ENCODE results near the gene PARP12. TPM values are rescaled to one million over a fixed set of nuclear protein-coding genes. Genes with fewer than 3 reads are reported as not detected.

PARP12 gene
- total RNA-seq, 4 donors from 2014 or later = 22.5 to 89.5 (median 50.7) TPM

DNA sequence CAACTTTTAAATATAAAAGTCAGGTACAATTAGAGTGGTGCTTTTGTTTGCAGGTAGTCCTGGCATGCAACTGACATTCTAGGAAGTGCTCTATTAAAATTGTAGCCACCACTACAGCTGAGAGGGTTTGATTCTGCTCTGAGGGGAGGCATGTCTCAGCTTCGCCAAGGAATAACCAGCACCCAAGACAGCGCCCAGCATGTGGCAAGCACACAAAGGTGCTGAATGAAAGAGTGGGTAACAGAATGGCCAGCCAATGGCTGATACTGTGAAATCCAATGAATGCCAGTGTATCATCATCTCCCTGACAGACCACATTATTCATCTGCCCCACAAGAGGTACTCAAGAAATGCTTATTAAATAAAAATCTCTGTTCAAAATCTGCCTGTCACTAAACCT lies 6.9 kb downstream of the PARP12 start:
- Histone ChIP-seq H3K36me3 (no peaks in the 10 kb centered on the region), H3K9me3 (no peaks in the 10 kb centered on the region), H3K4me1 (peaks cover 0 to 6% of the 10 kb centered on the region in 2 donors), H3K4me3 (no peak overlapping the region), H3K27ac (no peak overlapping the region), H3K27me3 (no peaks in the 10 kb centered on the region)
- TF ChIP-seq, protein P1, sequence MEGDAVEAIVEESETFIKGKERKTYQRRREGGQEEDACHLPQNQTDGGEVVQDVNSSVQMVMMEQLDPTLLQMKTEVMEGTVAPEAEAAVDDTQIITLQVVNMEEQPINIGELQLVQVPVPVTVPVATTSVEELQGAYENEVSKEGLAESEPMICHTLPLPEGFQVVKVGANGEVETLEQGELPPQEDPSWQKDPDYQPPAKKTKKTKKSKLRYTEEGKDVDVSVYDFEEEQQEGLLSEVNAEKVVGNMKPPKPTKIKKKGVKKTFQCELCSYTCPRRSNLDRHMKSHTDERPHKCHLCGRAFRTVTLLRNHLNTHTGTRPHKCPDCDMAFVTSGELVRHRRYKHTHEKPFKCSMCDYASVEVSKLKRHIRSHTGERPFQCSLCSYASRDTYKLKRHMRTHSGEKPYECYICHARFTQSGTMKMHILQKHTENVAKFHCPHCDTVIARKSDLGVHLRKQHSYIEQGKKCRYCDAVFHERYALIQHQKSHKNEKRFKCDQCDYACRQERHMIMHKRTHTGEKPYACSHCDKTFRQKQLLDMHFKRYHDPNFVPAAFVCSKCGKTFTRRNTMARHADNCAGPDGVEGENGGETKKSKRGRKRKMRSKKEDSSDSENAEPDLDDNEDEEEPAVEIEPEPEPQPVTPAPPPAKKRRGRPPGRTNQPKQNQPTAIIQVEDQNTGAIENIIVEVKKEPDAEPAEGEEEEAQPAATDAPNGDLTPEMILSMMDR (IDR thresholded peaks at IDR 0.05) = no peak
- TF ChIP-seq POLR2A (IDR thresholded peaks at IDR 0.05) = no peak
- no peak for DNase-seq
- intact Hi-C loops (cut with DNase I; ENCODE audit: low total_unique reads) = no loop called here

DNA sequence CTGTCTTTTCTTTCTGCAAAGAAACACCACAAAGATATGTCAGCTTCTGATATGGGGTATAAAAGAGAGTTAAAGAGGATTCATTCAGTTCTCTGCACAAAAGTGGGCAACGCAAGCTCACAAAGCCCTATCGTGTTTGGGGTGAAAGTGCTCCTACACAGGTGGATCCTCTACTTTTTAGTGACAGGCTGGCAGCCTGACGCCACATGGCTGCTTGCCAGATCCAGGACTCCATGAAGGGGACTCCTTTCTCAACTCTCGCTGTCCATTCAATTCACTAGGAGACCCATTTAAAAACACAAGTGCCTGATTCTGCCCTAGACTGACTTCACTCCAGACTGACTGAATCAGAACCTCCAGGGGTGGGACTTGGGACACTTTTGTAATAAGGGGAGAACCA lies 8.0 kb downstream of the PARP12 start:
- DNase-seq = no peak
- H3K27ac ChIP-seq = no peak overlapping the region
- H3K9me3 ChIP-seq = no peaks in the 10 kb centered on the region
- peaks cover 0 to 4% of the 10 kb centered on the region in 2 donors for H3K4me1 ChIP-seq
- H3K36me3 ChIP-seq = no peaks in the 10 kb centered on the region
- H3K4me3 ChIP-seq = no peak overlapping the region
- intact Hi-C loops (cut with DNase I; ENCODE audit: low total_unique reads) = no loop called here
- TF ChIP-seq, protein P1 (IDR thresholded peaks at IDR 0.05) = no peak
- TF ChIP-seq POLR2A (IDR thresholded peaks at IDR 0.05) = no peak
- H3K27me3 ChIP-seq = no peaks in the 10 kb centered on the region

GRCh38 chr7:140053812-140054539 lies 8.8 kb downstream of the PARP12 start:
- no peak overlapping the region for H3K27ac ChIP-seq
- no peaks in the 10 kb centered on the region for H3K27me3 ChIP-seq
- no peaks in the 10 kb centered on the region for H3K36me3 ChIP-seq
- no peaks in the 10 kb centered on the region for H3K9me3 ChIP-seq
- intact Hi-C loops (cut with DNase I; ENCODE audit: low total_unique reads) = no loop called here
- H3K4me3 ChIP-seq = no peak overlapping the region
- TF ChIP-seq POLR2A (IDR thresholded peaks at IDR 0.05) = no peak
- TF ChIP-seq, protein P1 (IDR thresholded peaks at IDR 0.05) = no peak
- no peak for DNase-seq
- H3K4me1 ChIP-seq = no peaks in the 10 kb centered on the region

- no peaks in the 10 kb centered on the region for H3K4me1 ChIP-seq
- TF ChIP-seq, protein P1 (IDR thresholded peaks at IDR 0.05) = no peak
- TF ChIP-seq POLR2A (IDR thresholded peaks at IDR 0.05) = no peak
- DNase-seq = no peak
- H3K27ac ChIP-seq = no peak overlapping the region
- no peaks in the 10 kb centered on the region for H3K36me3 ChIP-seq
- no peak overlapping the region for H3K4me3 ChIP-seq
- H3K9me3 ChIP-seq = no peaks in the 10 kb centered on the region
- no peaks in the 10 kb centered on the region for H3K27me3 ChIP-seq
- intact Hi-C loops (cut with DNase I; ENCODE audit: low total_unique reads) = no loop called here
Observed at GRCh38 chr7:140051820-140052219, 10.9 kb downstream of the PARP12 start.

GRCh38 chr7:140050100-140050499 lies 12.7 kb downstream of the PARP12 start:
- peak overlapping the region in 1 of 2 donors; percentile 32 for H3K27ac ChIP-seq
- H3K9me3 ChIP-seq = no peaks in the 10 kb centered on the region
- no peaks in the 10 kb centered on the region for H3K4me1 ChIP-seq
- intact Hi-C loops (cut with DNase I; ENCODE audit: low total_unique reads) = no loop called here
- no peaks in the 10 kb centered on the region for H3K36me3 ChIP-seq
- no peak for DNase-seq
- TF ChIP-seq, protein P1 (IDR thresholded peaks at IDR 0.05) = no peak
- TF ChIP-seq POLR2A (IDR thresholded peaks at IDR 0.05) = no peak
- no peak overlapping the region for H3K4me3 ChIP-seq
- no peaks in the 10 kb centered on the region for H3K27me3 ChIP-seq

Data from uterus (tissue), 4 donors.